Measurements from ENCODE around the gene DKC1. TPM values are rescaled to one million over a fixed set of nuclear protein-coding genes. Genes with fewer than 3 reads are reported as not detected.

DKC1 gene
- total and polyA plus RNA-seq, 2 of the 13 experiments (the other 11 are each of a cell fraction or from before 2014, with no cell fraction given): 61.6 to 102 TPM

- H3K4me1 ChIP-seq (ENCODE audit: insufficient read depth, low read length): 0 out of 2 replicates have a peak, but pooled peaks cover 4% of the 10 kb centered on the region
- FAIRE-seq (no peak), ATAC-seq (no peak), DNase-seq (ENCODE audit: low spot score) (no peak)
- no peak overlapping the region for H2AFZ ChIP-seq (ENCODE audit: low read length)
- ChIA-PET POLR2A (no interaction called here), CTCF (ENCODE audit: low intra/inter-chr PET ratio, low total read pairs) (no interaction called here)
- in situ Hi-C loops (cut with HindIII; ENCODE audit: extremely low pct_ligation_motif_present, low pct_unique_long_range_greater_than_20kb): no loop called here
- intact Hi-C loops (cut with micrococcal nuclease; ENCODE audit: unreplicated experiment): no loop called here
- no peak overlapping the region for H3K4me3 ChIP-seq (replicated peaks in 1 of 3; ENCODE audit: insufficient read depth in 1 of 3, low read depth in 2 of 3, low read length in 3 of 3)
- 0% methylated on average over 1 of the region's 1 CpG for WGBS (ENCODE audit: low lambda C conversion rate)
- no peaks in the 10 kb centered on the region for H4K20me1 ChIP-seq (ENCODE audit: insufficient read depth, low read length)
- no peak overlapping the region for H3K27ac ChIP-seq (ENCODE audit: extremely low read length, insufficient read depth, low read length)
- H3K36me3 ChIP-seq (replicated peaks in 1 of 2; ENCODE audit: control insufficient read depth in 1 of 2, insufficient read depth in 2 of 2, low read length in 2 of 2): no peaks in the 10 kb centered on the region
- no TSS peak for BruUV-seq (replicated peaks)
- no peaks in the 10 kb centered on the region for H3K9me3 ChIP-seq (ENCODE audit: low read length)
- no peak for TF ChIP-seq RFXAP (CRISPR knock-in tag; IDR thresholded peaks at IDR 0.05; ENCODE audit: borderline replicate concordance)
- no peak for TF ChIP-seq BATF2 (CRISPR knock-in tag; IDR thresholded peaks at IDR 0.05)
- TF ChIP-seq ZNF850 (CRISPR knock-in tag; conservative IDR thresholded peaks at IDR 0.05): no peak
- TF ChIP-seq ZNF772 (CRISPR knock-in tag; IDR thresholded peaks at IDR 0.05): no peak
- TF ChIP-seq U2AF1 (optimal IDR thresholded peaks at IDR 0.05; ENCODE audit: low read depth, low read length): no peak
- no peak for TF ChIP-seq SUZ12 (IDR thresholded peaks at IDR 0.05; ENCODE audit: low read depth, low read length)
- no peak for TF ChIP-seq ZSCAN22 (CRISPR knock-in tag; IDR thresholded peaks at IDR 0.05)
- no peak for TF ChIP-seq CCDC6 (CRISPR knock-in tag; IDR thresholded peaks at IDR 0.05)
- no peak for TF ChIP-seq ZNF672 (CRISPR knock-in tag; IDR thresholded peaks at IDR 0.05)
- no peak for TF ChIP-seq MTF2 (CRISPR knock-in tag; IDR thresholded peaks at IDR 0.05; ENCODE audit: borderline replicate concordance)
- no peak for TF ChIP-seq ZNF207 (IDR thresholded peaks at IDR 0.05; ENCODE audit: borderline replicate concordance)
- no peak for TF ChIP-seq GZF1 (CRISPR knock-in tag; IDR thresholded peaks at IDR 0.05)
- no peak for TF ChIP-seq ERF (CRISPR knock-in tag; IDR thresholded peaks at IDR 0.05)
- TF ChIP-seq ARID5B (CRISPR knock-in tag; IDR thresholded peaks at IDR 0.05): no peak
- TF ChIP-seq ZC3H4 (CRISPR knock-in tag; IDR thresholded peaks at IDR 0.05; ENCODE audit: borderline replicate concordance): no peak
- no peak for TF ChIP-seq MZF1 (CRISPR knock-in tag; IDR thresholded peaks at IDR 0.05; ENCODE audit: borderline replicate concordance)
- no peak for TF ChIP-seq ZFYVE20 (CRISPR knock-in tag; IDR thresholded peaks at IDR 0.05; ENCODE audit: borderline replicate concordance, low read depth)
- H3K9ac ChIP-seq (ENCODE audit: insufficient read depth, low read depth, low read length): no peak overlapping the region
- no peaks in the 10 kb centered on the region for H3K79me2 ChIP-seq (ENCODE audit: insufficient read depth, low read length)
- H3K4me2 ChIP-seq (ENCODE audit: low read depth, low read length): no peak overlapping the region
- 0 out of 5 replicates have a peak, but pooled peaks cover 0 to 4% of the 10 kb centered on the region in 2 experiments for H3K27me3 ChIP-seq (ENCODE audit: control insufficient read depth in 1 of 2, insufficient read depth in 2 of 2, low read length in 2 of 2)
Observed at GRCh38 chrX:154809939-154810665, 47.4 kb downstream of the DKC1 start.

All from HepG2 (cell line).